22Rv1 (cell line): ENCODE results near the gene ITGAE.

ENCODE experiments used
- ZFX ChIP-seq: fragments of 450-650 bp; IDR thresholded peaks from 2 replicates; pipeline ENCODE4 v1.6.1; 2017; ENCODE audit warnings: antibody characterized with exemption, borderline replicate concordance
- TF ChIP-seq, protein P1 (sequence below): fragments of 450-650 bp; IDR thresholded peaks from 2 replicates; pipeline ENCODE4 v1.5.1; 2017; ENCODE audit warnings: mild to moderate bottlenecking

- TF ChIP-seq, protein P1, sequence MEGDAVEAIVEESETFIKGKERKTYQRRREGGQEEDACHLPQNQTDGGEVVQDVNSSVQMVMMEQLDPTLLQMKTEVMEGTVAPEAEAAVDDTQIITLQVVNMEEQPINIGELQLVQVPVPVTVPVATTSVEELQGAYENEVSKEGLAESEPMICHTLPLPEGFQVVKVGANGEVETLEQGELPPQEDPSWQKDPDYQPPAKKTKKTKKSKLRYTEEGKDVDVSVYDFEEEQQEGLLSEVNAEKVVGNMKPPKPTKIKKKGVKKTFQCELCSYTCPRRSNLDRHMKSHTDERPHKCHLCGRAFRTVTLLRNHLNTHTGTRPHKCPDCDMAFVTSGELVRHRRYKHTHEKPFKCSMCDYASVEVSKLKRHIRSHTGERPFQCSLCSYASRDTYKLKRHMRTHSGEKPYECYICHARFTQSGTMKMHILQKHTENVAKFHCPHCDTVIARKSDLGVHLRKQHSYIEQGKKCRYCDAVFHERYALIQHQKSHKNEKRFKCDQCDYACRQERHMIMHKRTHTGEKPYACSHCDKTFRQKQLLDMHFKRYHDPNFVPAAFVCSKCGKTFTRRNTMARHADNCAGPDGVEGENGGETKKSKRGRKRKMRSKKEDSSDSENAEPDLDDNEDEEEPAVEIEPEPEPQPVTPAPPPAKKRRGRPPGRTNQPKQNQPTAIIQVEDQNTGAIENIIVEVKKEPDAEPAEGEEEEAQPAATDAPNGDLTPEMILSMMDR: no peak
- TF ChIP-seq ZFX: no peak
Measured at GRCh38 chr17:3718201-3718600, 82.8 kb downstream of the ITGAE start.
